Erythroblast (primary cell): Measurements from ENCODE around the gene SCUBE1.

Experiments
- GATA1 ChIP-seq: IDR thresholded peaks from 2 replicates; pipeline ENCODE4 v1.6.1; 2011; ENCODE audit warnings: low read depth, mild to moderate bottlenecking, control low read depth, low read length, moderate library complexity
- POLR2A ChIP-seq: IDR thresholded peaks from 2 replicates; pipeline ENCODE4 v1.6.1; 2011; ENCODE audit warnings: mild to moderate bottlenecking, low read length

- TF ChIP-seq POLR2A: no peak
- no peak for TF ChIP-seq GATA1
Observed at GRCh38 chr22:43210631-43211515, 132.3 kb downstream of the SCUBE1 start.
